K562 (cell line): ENCODE measurements around the gene MRNIP. TPM values are rescaled to one million over a fixed set of nuclear protein-coding genes. Genes with fewer than 3 reads are reported as not detected.

Experiments
- BRD4 ChIP-seq: fragments of 200-600 bp; sonication (generic); IDR thresholded peaks from 2 replicates; pipeline ENCODE4 v1.6.1; 2017; ENCODE audit warnings: inconsistent platforms
- ETS1 ChIP-seq: conservative IDR thresholded peaks from 2 replicates; pipeline ENCODE4 v1.6.1; 2011; ENCODE audit warnings: low read depth, mild to moderate bottlenecking, low read length; ENCODE audit not compliant: control insufficient read depth
- ETV1 ChIP-seq: fragments of 450-650 bp; conservative IDR thresholded peaks from 2 replicates; pipeline ENCODE4 v1.6.1; 2016; ENCODE audit warnings: missing genetic modification characterization, control low read depth, low read depth, missing compliant biosample characterization
- FOXP1 ChIP-seq: sonication (generic); formaldehyde crosslinking; IDR thresholded peaks from 2 replicates; pipeline ENCODE4 v1.8.0; 2022; ENCODE audit warnings: mild to moderate bottlenecking, missing genetic modification reagents
- HDGF ChIP-seq: fragments of 450-650 bp; IDR thresholded peaks from 2 replicates; pipeline ENCODE4 v1.6.1; 2016
- MAFK ChIP-seq: IDR thresholded peaks from 2 replicates; pipeline ENCODE4 v1.6.1; 2011; ENCODE audit warnings: low read length, improper control_type of control experiment
- MAZ ChIP-seq, 2 experiments: fragments of 450-650 bp in 1 of 2; sonication (generic) in 1 of 2; formaldehyde crosslinking; IDR thresholded peaks in 1 of 2; conservative IDR thresholded peaks in 1 of 2; 2 replicates each; pipeline versions ENCODE4 v1.4.0 to v1.5.0; 2020; ENCODE audit warnings: mild to moderate bottlenecking in 1 of 2, missing genetic modification reagents in 1 of 2
- MEIS2 ChIP-seq: fragments of 450-650 bp; IDR thresholded peaks from 2 replicates; pipeline ENCODE4 v1.6.1; 2014; ENCODE audit warnings: mild to moderate bottlenecking; ENCODE audit not compliant: partially characterized antibody
- MTA1 ChIP-seq: fragments of 450-650 bp; IDR thresholded peaks from 2 replicates; pipeline ENCODE4 v1.6.1; 2017; ENCODE audit warnings: borderline replicate concordance
- MTA3 ChIP-seq: fragments of 450-650 bp; formaldehyde crosslinking; IDR thresholded peaks from 2 replicates; pipeline ENCODE4 v1.6.1; 2017; ENCODE audit warnings: mild to moderate bottlenecking, borderline replicate concordance
- MYNN ChIP-seq, 2 experiments: sonication (generic); formaldehyde crosslinking in 1 of 2; IDR thresholded peaks; 2 replicates each; pipeline versions ENCODE4 v1.5.0 to v1.6.1; 2016 to 2020; ENCODE audit warnings: antibody characterized with exemption in 1 of 2, missing genetic modification reagents in 1 of 2
- NONO ChIP-seq, 2 experiments: fragments of 200-400 bp in 1 of 2; fragments of 450-650 bp in 1 of 2; formaldehyde crosslinking in 1 of 2; IDR thresholded peaks; 2 replicates each; pipeline ENCODE4 v1.6.1; 2017; ENCODE audit warnings: low read depth in 2 of 2, mild to moderate bottlenecking in 2 of 2, moderate library complexity in 2 of 2, low read length in 1 of 2
- POLR2AphosphoS2 ChIP-seq: IDR thresholded peaks from 2 replicates; pipeline ENCODE4 v1.6.1; 2012; ENCODE audit warnings: low read length, improper control_type of control experiment
- RB1 ChIP-seq: fragments of 450-650 bp; IDR thresholded peaks from 2 replicates; pipeline ENCODE4 v1.6.1; 2017; ENCODE audit warnings: low read depth, mild to moderate bottlenecking
- RBM15 ChIP-seq: fragments of 200-400 bp; formaldehyde crosslinking; IDR thresholded peaks from 2 replicates; pipeline ENCODE4 v1.6.1; 2018; ENCODE audit warnings: mild to moderate bottlenecking, low read length, moderate library complexity; ENCODE audit not compliant: insufficient read depth
- SPI1 ChIP-seq: IDR thresholded peaks from 2 replicates; pipeline ENCODE4 v1.6.1; 2011; ENCODE audit warnings: low read depth, low read length, control low read depth, borderline replicate concordance
- SRF ChIP-seq, 2 experiments: fragments of 250-450, 450-650 bp in 1 of 2; sonication (Bioruptor Pico) in 1 of 2; sonication (generic) in 1 of 2; formaldehyde crosslinking; IDR thresholded peaks; 2 replicates each; pipeline versions ENCODE4 v1.5.0 to v1.5.1; 2020 to 2022; ENCODE audit warnings: mild to moderate bottlenecking in 1 of 2, missing genetic modification reagents in 1 of 2
- SUPT5H ChIP-seq: fragments of 450-650 bp; IDR thresholded peaks from 2 replicates; pipeline ENCODE4 v1.6.1; 2016
- TBP ChIP-seq: optimal IDR thresholded peaks from 2 replicates; pipeline ENCODE3; 2011; ENCODE audit warnings: low read depth, low read length, improper control_type of control experiment
- TEAD4 ChIP-seq, 2 experiments: sonication (generic) in 1 of 2; formaldehyde crosslinking in 1 of 2; IDR thresholded peaks; 2 replicates each; pipeline versions ENCODE4 v1.6.1 to v1.8.0; 2012 to 2022; ENCODE audit warnings: borderline replicate concordance in 1 of 2, inconsistent platforms in 1 of 2, low read length in 1 of 2, mild to moderate bottlenecking in 1 of 2, missing genetic modification reagents in 1 of 2
- TOE1 ChIP-seq, 2 experiments: fragments of 450-650 bp in 1 of 2; sonication (generic) in 1 of 2; formaldehyde crosslinking in 1 of 2; IDR thresholded peaks; 2 replicates each; pipeline versions ENCODE4 v1.7.1 to v1.8.0; 2016 to 2022; ENCODE audit warnings: borderline replicate concordance in 2 of 2, mild to moderate bottlenecking in 2 of 2, antibody characterized with exemption in 1 of 2, inconsistent platforms in 1 of 2, low read depth in 1 of 2, missing genetic modification reagents in 1 of 2, moderate library complexity in 1 of 2
- ZNF175 ChIP-seq: fragments of 200-800 bp; sonication (Bioruptor generic); IDR thresholded peaks from 2 replicates; pipeline ENCODE4 v1.6.1; 2016; ENCODE audit warnings: low read depth, mild to moderate bottlenecking, missing genetic modification characterization, missing compliant biosample characterization
- ZNF780A ChIP-seq: fragments of 250-450 bp; sonication (Bioruptor Pico); IDR thresholded peaks from 2 replicates; pipeline ENCODE4 v1.5.0; 2021; ENCODE audit warnings: mild to moderate bottlenecking
- polyA plus RNA-seq, 8 experiments: library from polyadenylated mRNA; depleted of rRNA in 4 of 8; stranded (reverse) in 5 of 8; unstranded in 3 of 8; fragments of >200 nt; fragmentation: Nextera tagmentation in 2 of 8; fragmentation: Illumina TruSeq in 1 of 8; extraction: Ambion mirVana in 2 of 8; extraction: Trizol in 1 of 8; gene quantifications; 2 replicates each; pipeline versions ENCODE4 v1.2.1 to v1.2.3, GENCODE V29; 2011 to 2014; ENCODE audit warnings: inconsistent platforms in 1 of 8, missing spikeins in 1 of 8
- total RNA-seq, 7 experiments: library from RNA; depleted of rRNA in 6 of 7; stranded (reverse); fragments of >200 nt in 6 of 7; fragmentation: Illumina TruSeq in 2 of 7; extraction: Trizol in 2 of 7; gene quantifications; 2 replicates each; pipeline versions ENCODE4 v1.2.1 to v1.2.3, GENCODE V29; 2011 to 2021; ENCODE audit warnings: low replicate concordance in 1 of 7
- TF ChIP-seq, protein P1 (sequence below): fragments of 250-450 bp; sonication (Bioruptor Pico); IDR thresholded peaks from 2 replicates; pipeline ENCODE4 v1.5.0; 2022; ENCODE audit warnings: mild to moderate bottlenecking

Gene MRNIP
- total and polyA plus RNA-seq, 9 of the 15 experiments (the other 6 are each of a cell fraction or from before 2014, with no cell fraction given) = 3.6 to 39.0 (median 16.8) TPM

- TF ChIP-seq RBM15 (0 out of 2 replicates have a peak, but pooled peaks have one; percentile 65), SRF (CRISPR knock-in tag; IDR thresholded peaks at IDR 0.05) (peak in 1 of 2 experiments; percentile 50; a peak in 1 of 4 replicates), TOE1 (IDR thresholded peaks at IDR 0.05; ENCODE audit: borderline replicate concordance) (peak; percentile 83), TOE1 (CRISPR knock-in tag; IDR thresholded peaks at IDR 0.05; ENCODE audit: borderline replicate concordance, low read depth) (no peak), SUPT5H (peak; percentile 98), ZNF175 (CRISPR knock-in tag) (peak; percentile 30; the same call in 1 of the 2 replicates), MAFK (peak; percentile 85), TEAD4 (IDR thresholded peaks at IDR 0.05; ENCODE audit: low read length) (no peak), TEAD4 (CRISPR knock-in tag; IDR thresholded peaks at IDR 0.05; ENCODE audit: borderline replicate concordance) (no peak), ETV1 (tag) (no peak), RB1 (peak; percentile 97), ZNF780A (no peak; the same call in 1 of the 2 replicates), ETS1 (peak; percentile 30), TBP (peak; percentile 98), MEIS2 (no peak), MAZ (CRISPR knock-in tag; conservative IDR thresholded peaks at IDR 0.05 in 1 of 2, IDR thresholded peaks at IDR 0.05 in 1 of 2) (peak; percentile 70 to 94), MTA3 (peak; percentile 97), SPI1 (no peak), FOXP1 (CRISPR knock-in tag) (peak; percentile 10; the same call in 1 of the 2 replicates), HDGF (0 out of 2 replicates have a peak, but pooled peaks have one; percentile 57), NONO (IDR thresholded peaks at IDR 0.05; ENCODE audit: low read depth in 2 of 2, low read length in 1 of 2) (peak; percentile 72 to 95; a peak in 3 of 4 replicates), BRD4 (peak; percentile 76), POLR2AphosphoS2 (peak; percentile 97), MYNN (IDR thresholded peaks at IDR 0.05) (peak; percentile 28; the same call in 1 of the 2 replicates), MYNN (CRISPR knock-in tag; IDR thresholded peaks at IDR 0.05) (no peak), MTA1 (peak; percentile 67; the same call in 1 of the 2 replicates)
- TF ChIP-seq, protein P1, sequence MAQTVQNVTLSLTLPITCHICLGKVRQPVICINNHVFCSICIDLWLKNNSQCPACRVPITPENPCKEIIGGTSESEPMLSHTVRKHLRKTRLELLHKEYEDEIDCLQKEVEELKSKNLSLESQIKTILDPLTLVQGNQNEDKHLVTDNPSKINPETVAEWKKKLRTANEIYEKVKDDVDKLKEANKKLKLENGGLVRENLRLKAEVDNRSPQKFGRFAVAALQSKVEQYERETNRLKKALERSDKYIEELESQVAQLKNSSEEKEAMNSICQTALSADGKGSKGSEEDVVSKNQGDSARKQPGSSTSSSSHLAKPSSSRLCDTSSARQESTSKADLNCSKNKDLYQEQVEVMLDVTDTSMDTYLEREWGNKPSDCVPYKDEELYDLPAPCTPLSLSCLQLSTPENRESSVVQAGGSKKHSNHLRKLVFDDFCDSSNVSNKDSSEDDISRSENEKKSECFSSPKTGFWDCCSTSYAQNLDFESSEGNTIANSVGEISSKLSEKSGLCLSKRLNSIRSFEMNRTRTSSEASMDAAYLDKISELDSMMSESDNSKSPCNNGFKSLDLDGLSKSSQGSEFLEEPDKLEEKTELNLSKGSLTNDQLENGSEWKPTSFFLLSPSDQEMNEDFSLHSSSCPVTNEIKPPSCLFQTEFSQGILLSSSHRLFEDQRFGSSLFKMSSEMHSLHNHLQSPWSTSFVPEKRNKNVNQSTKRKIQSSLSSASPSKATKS (CRISPR knock-in tag) = peak; percentile 35; the same call in 1 of the 2 replicates
These were observed 37.9 kb downstream of the MRNIP start, which contains the start of gene SQSTM1 (continued) for GRCh38 chr5:179820483-179821297.
